Anterior cingulate cortex (tissue), 58 donors: ENCODE data around the gene TRIM29.

Experiments used
- DNase-seq, 58 donors: peaks; one replicate each; lab custom pipeline; 2025; lab: John Stamatoyannopoulos, UW

Gene TRIM29

GRCh38 chr11:120125509-120125908, 12.4 kb downstream of the TRIM29 start:
- no peak for DNase-seq

DNA sequence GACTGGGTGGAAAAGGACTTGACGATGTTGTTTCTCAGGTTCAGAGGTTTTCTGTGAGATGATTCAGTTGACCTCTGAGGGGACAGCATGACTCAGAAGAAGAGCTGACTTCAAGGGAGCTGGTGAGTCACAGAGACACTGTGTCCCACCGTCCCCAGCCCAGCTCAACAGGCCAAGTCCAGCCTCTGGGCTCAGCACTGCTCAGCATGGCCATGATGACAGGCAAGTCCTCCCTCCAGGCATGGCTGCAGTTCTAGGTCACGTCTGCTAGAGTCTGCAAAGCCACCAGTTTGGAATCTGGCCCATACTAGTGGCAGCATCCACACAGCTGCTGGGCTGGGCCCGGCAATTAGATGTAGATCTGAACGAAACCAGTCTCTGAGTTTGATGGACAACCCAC, 12.9 kb downstream of the TRIM29 start:
- peak in 8 of 58 donors; percentile 3 to 38 (median 10) for DNase-seq

DNA sequence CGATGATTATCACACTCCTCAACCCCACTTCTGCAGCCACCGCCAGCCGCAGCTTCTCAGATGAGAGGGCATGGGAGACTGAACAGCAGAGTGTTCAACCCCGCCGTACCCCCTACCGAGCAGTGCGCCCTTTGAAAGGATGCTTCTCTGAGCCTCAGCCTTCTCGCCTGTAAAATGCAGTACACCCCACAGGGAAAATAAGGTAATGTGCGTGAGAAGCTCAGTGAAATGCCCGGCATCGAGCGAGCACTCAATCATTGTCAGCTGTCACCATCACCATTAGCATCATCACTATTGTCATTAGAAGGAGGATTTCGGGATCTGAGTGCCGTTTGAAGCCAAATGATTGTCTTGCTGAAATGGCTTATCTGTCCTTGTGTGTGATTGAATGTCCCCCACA, 13.6 kb downstream of the TRIM29 start:
- DNase-seq: no peak

- DNase-seq: no peak
Observed at GRCh38 chr11:120123946-120124345, 14.0 kb downstream of the TRIM29 start.

DNA sequence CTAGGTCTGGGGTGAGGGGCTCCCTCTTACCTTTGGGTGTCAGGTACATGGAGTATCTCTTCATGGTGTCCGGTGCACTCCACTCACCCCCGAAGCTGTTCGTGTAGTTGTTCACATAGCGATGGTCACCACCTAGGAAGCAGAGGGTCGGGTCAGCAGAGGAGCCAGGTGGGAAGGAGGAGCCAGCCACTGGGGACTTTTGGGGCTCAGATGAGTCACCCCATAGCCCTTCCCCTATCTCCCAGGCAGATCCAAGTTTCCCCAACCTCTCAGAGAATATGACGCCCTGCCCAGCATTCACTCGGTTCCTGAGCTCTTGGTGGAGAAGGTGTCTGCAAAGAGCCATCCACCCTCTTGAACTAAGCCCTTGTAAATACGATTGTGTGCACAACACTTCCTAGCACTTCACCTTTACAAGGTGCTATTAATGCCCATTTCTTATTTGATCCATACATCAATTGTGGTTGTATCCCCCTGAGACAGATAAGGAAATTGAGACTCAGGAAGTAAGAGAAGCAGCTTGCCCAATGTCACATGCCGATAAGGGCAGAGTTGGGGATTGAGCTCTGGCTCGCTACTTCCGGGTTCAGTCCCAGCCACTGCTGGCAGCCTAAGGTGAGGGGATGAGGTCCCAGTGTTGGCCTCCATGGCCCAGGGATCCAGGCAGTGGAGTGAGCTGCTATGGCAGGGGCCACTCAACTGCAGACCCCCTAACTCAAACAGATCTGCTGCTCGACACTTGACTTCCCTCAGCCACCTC, 14.8 kb downstream of the TRIM29 start:
- DNase-seq: no peak

DNA sequence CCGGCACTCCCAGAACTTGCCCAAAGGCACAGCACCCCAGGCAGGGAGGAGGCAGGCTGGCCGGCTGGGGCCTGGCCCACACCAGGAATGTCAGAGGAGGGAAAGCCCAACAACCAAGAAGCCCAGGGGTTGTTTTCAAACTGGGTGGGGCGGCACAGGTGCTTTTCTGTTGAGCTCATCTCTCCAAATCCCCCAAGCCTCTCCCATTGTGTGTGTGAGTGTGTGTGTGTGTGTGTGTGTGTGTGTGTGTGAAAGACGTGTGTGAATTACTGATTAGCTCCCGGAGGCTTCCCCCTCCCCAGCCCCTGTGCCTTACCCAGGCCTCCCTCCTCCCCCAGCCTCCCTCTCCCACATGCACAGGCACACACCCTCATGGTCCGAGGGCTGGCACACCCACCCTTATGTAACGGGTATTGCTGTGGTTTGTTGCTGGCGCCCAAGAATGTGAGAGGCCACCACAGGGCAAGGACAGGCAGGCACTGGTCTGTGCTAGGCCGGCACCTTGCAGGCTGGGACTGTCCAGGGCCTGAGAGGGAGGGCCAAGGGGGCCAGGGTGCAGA, 15.9 kb downstream of the TRIM29 start:
- no peak for DNase-seq

DNA sequence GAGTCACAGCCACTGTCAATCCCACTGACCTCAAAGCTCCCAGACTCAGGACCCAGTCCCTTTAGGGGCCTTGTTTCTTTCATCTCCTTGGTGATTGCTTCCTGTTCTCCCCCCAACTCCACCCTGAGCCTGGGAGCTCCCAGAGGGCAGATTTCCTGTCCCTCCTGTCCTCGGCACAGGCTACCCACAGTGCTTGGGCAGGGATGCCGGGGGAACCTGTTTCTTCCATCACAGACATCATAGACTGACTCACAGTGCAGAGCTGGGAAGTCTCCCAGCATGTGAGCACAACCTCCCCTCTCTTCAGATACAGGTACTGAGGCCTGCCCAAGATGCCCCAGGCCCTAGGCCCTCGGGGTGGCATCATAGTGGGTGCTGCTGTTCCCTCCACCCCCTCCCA, 16.6 kb downstream of the TRIM29 start:
- no peak for DNase-seq

DNA sequence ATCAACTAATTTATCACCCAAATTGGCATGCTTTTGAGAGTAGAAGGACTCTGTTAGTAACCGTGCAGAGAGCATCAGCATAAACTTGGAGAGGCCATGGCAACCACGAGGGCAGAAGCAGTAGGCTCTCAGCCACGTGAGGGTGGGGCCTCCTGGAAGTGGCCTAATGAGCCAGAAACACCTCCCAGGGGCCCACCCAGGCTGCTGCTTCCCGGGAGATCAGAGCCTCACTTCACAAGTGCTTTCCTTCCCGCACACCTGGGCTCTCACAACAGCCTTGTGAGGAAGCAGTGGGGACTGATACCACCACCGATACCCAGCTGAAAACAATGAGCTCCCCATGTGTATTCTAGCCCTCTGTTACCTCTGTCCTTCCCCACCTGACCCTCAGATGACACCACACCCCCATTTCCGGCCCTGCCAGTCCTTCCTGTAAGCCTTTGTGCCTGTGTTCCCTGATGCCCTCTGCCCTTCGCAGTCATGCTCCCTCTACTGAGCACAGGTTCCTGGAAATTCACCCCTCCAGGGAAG, 17.0 kb downstream of the TRIM29 start:
- no peak for DNase-seq

DNA sequence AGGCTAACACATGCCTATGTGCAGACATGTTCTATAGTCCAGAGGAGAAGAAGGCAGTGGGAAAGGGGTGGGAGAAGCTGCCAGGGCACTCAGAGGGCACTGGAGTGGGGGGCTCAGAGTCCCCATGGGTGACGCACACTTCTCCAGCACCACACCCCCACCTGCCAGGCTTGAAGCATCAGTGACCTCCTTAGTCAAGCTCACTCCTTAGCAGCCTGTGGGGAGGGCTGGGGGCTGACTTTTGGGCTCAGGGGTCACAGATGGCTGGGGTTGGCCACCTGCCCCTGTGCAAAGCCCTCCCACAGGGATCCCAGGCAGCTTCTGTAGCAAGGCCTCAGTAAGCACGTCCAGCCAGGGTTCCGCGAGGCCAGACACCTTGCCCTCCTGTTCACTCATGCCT, 18.8 kb downstream of the TRIM29 start:
- no peak for DNase-seq

- no peak for DNase-seq
Observed at GRCh38 chr11:120117991-120118390, 19.9 kb downstream of the TRIM29 start.

DNA sequence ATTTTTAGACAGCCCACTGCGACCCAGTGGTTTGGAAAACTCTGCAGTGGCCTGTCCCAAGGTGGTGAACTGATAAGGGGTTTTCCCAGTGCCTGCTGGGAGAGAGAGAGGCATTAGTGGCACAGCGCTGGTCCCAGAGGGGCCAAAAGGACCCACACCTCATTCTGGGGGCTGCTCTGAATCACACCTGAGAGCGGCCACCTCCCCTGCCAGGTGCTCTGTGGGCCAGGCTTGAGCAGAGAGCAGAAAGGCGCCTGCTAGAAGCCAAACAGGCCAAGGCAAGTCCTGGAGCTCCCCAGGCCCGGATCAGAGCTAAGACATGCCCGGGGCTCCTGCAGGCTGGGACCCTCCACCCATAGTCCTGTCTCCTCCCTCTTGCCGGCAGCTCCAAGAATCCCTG, 20.9 kb downstream of the TRIM29 start:
- DNase-seq: no peak

- no peak for DNase-seq
Observed at GRCh38 chr11:120115272-120116000, 22.5 kb downstream of the TRIM29 start.

- no peak for DNase-seq
Observed at GRCh38 chr11:120112174-120112796, 25.6 kb downstream of the TRIM29 start.

- no peak for DNase-seq
Observed at GRCh38 chr11:120109531-120109930, 28.4 kb downstream of the TRIM29 start.

DNA sequence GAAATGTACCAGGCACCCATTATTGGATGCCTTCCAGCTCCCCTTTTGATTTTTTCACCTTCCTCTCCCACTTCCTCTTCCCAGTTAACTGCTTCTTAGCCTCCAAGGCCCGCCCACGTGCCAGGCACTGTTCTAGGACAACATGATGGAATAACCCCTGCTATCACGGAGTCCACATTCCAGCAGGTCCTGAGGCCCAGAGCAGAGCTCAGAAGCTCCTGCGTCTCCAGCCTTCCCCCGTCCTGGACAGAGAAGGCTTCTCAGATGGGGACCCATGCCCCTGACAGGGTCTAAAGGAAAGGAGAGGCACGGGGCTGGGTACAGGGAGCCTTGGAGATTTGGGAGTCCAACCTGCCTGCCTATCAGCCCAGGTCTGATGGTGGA, 29.1 kb downstream of the TRIM29 start:
- DNase-seq: no peak

- peak in 56 of 58 donors; percentile 5 to 86 (median 62) for DNase-seq
Observed at GRCh38 chr11:120108154-120108784, 29.6 kb downstream of the TRIM29 start.

- no peak for DNase-seq
Observed at GRCh38 chr11:120107692-120108091, 30.2 kb downstream of the TRIM29 start.

GRCh38 chr11:120106354-120107150, 31.4 kb downstream of the TRIM29 start:
- DNase-seq: no peak

GRCh38 chr11:120105576-120105975, 32.3 kb downstream of the TRIM29 start:
- no peak for DNase-seq
